KOPT-K1 (cell line): Measurements from ENCODE around the gene ABCC4.

ENCODE experiments used
- H3K27ac ChIP-seq: fragments of 200-600 bp; sonication (generic); 2 replicates; pipeline ENCODE4 v1.5.1; 2016; ENCODE audit warnings: antibody characterized with exemption, mild to moderate bottlenecking, low read depth, low read length; ENCODE audit not compliant: poor library complexity, severe bottlenecking
- H3K36me3 ChIP-seq: fragments of 200-600 bp; sonication (generic); 2 replicates; pipeline ENCODE4 v1.5.1; 2017; ENCODE audit warnings: antibody characterized with exemption, mild to moderate bottlenecking, low read length, moderate library complexity; ENCODE audit not compliant: insufficient read depth
- H3K9me3 ChIP-seq: fragments of 200-600 bp; sonication (generic); 2 replicates; pipeline ENCODE4 v1.5.1; 2017; ENCODE audit warnings: antibody characterized with exemption, low read length, mild to moderate bottlenecking; ENCODE audit not compliant: insufficient read depth, poor library complexity, severe bottlenecking

ABCC4 gene

GRCh38 chr13:95106562-95106961, 194.7 kb downstream of the ABCC4 start:
- peaks cover 12% of the 10 kb centered on the region for H3K9me3 ChIP-seq
- no peak overlapping the region for H3K27ac ChIP-seq
- H3K36me3 ChIP-seq, result peaks cover 5% of the 10 kb centered on the region; the same call in 1 of the 2 replicates

DNA sequence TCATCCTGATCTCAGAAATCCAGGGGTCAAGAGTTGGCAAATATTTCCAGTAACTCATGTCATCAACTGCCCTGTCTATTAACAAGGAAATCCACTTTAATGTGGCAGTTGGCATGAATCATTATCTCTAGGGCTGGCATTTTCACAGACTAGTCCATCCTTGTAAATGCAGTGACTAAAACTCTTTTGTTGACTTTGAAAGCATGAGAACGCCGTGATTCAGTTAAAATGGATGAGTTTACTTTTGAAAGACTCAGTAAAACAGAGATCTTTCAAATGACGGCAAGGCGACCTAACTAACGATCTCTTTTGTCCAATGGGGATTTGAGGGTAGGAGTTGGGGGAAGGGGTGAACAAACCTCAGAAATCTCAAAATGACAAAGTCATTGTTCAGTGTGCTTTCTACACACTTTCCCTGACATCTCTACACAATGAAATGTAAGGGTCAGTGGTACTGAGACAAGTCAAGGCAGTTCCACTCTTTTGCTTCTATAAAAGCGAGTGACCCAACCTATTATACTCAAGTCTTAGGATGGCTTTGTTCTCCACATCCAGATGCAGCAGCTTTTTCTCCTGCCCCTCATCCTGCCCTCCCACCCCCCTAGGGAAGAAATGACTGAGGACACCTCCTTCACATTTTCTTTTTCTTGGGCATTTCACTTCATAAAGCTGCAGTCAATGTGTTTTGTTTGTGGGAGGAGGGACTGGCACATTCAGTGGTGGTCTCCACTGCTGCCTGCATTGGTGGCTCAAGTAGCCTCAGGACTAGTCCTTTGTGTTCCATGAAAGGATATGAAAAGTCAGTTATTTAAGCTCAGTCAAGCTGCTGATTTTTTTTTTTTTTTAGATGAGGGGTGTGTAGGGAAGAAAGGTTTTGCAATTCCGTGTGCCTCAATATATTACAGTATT, 200.5 kb downstream of the ABCC4 start:
- Histone ChIP-seq H3K9me3 (peaks cover 10% of the 10 kb centered on the region), H3K36me3 (peaks cover 5% of the 10 kb centered on the region; the same call in 1 of the 2 replicates), H3K27ac (no peak overlapping the region)

GRCh38 chr13:95099541-95099940, 201.7 kb downstream of the ABCC4 start:
- Histone ChIP-seq H3K36me3 (peaks cover 9% of the 10 kb centered on the region; the same call in 1 of the 2 replicates), H3K9me3 (peaks cover 10% of the 10 kb centered on the region), H3K27ac (no peak overlapping the region)

GRCh38 chr13:95098916-95099315, 202.3 kb downstream of the ABCC4 start:
- Histone ChIP-seq H3K9me3 (peaks cover 10% of the 10 kb centered on the region), H3K36me3 (0 out of 2 replicates have a peak, but pooled peaks cover 7% of the 10 kb centered on the region), H3K27ac (no peak overlapping the region)

- Histone ChIP-seq H3K36me3 (0 out of 2 replicates have a peak, but pooled peaks cover 7% of the 10 kb centered on the region), H3K27ac (no peak overlapping the region), H3K9me3 (no peaks in the 10 kb centered on the region)
These were observed 209.5 kb downstream of the ABCC4 start for GRCh38 chr13:95091755-95092154.

DNA sequence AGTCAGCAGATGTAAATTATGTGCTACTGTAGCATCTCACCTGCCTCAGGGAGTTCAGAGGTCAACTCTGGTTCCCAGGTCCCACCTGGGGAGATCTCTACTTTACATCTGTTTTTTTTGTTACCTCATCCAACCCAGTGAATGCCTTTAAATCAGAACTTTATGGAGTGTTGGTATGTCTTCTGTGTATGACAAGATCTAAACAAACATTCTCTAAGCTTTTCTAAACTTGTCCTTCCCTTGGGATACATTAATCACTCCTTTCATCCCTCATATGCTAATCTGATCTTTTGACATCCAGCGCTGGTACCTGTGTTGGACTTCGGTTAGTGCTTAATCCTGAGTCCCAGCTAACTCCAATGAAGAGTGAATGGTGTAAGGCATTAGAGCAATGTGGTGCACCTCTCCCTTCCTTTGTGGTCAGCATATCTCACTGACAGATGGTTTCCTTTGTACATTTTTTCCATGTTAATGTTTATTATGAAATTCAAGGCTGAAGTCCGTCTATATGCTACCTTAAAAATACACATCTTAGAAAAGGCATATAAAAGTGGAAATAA, 213.4 kb downstream of the ABCC4 start:
- Histone ChIP-seq H3K27ac (no peak overlapping the region), H3K9me3 (no peaks in the 10 kb centered on the region), H3K36me3 (no peaks in the 10 kb centered on the region)

GRCh38 chr13:95086761-95087160, 214.5 kb downstream of the ABCC4 start:
- H3K9me3 ChIP-seq, result no peaks in the 10 kb centered on the region
- no peak overlapping the region for H3K27ac ChIP-seq
- H3K36me3 ChIP-seq, result no peaks in the 10 kb centered on the region

- Histone ChIP-seq H3K27ac (no peak overlapping the region), H3K36me3 (no peaks in the 10 kb centered on the region), H3K9me3 (no peaks in the 10 kb centered on the region)
These were observed 217.5 kb downstream of the ABCC4 start for GRCh38 chr13:95083758-95084157.

- H3K27ac ChIP-seq, result no peak overlapping the region
- no peaks in the 10 kb centered on the region for H3K9me3 ChIP-seq
- H3K36me3 ChIP-seq, result no peaks in the 10 kb centered on the region
These were observed 218.2 kb downstream of the ABCC4 start for GRCh38 chr13:95083066-95083465.

GRCh38 chr13:95075506-95075905, 225.7 kb downstream of the ABCC4 start:
- peaks cover 24% of the 10 kb centered on the region; the same call in 1 of the 2 replicates for H3K36me3 ChIP-seq
- H3K9me3 ChIP-seq, result no peaks in the 10 kb centered on the region
- H3K27ac ChIP-seq, result no peak overlapping the region

DNA sequence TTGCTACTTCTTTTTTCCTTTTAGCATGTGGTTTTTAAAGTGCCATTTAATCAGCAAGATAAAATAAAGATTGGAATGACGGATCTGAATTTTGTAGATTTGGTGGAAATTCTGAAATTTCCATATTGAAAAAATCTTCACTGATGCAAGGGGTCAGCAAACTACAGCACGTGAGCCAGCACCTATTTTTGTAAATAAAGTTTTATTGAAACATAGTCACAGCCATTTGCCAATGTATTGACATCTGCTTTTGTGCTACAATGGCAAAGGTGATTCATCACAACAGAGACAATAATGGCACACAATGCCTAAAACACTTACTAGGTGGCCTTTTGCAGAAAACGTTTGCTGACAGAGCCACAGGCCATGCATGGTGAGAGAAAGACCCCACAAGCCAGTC, 226.4 kb downstream of the ABCC4 start:
- Histone ChIP-seq H3K27ac (no peak overlapping the region), H3K9me3 (no peaks in the 10 kb centered on the region), H3K36me3 (peaks cover 31% of the 10 kb centered on the region; the same call in 1 of the 2 replicates)

- H3K9me3 ChIP-seq, result no peaks in the 10 kb centered on the region
- H3K36me3 ChIP-seq, result peaks cover 35% of the 10 kb centered on the region; the same call in 1 of the 2 replicates
- H3K27ac ChIP-seq, result no peak overlapping the region
These were observed 227.4 kb downstream of the ABCC4 start for GRCh38 chr13:95073747-95074311.

- Histone ChIP-seq H3K27ac (no peak overlapping the region), H3K36me3 (peaks cover 26% of the 10 kb centered on the region; the same call in 1 of the 2 replicates), H3K9me3 (no peaks in the 10 kb centered on the region)
These were observed 233.9 kb downstream of the ABCC4 start for GRCh38 chr13:95067303-95067702.

DNA sequence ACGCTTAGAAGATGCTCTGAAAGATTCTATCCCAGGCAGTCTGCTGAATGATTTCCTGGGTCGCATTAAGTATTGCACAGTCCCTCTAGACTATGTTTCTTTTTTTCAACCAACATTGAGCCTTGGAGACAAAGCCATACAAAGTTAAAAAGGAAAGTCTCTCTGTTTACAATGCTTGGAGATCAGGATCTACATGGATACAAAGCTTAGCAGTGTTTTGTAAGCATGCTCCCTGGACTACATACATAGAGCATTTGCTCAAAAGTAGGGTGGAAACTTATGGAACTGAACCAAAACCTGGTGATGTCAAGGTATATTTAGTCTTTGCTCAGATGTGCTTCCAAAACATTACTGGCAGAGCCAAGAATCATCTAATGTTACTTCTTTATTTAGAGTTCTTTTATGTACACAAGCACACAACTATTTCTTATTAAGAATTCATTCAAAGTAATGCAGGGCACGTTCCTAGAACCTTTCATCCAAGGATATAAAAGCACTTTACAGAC, 241.2 kb downstream of the ABCC4 start:
- no peak overlapping the region for H3K27ac ChIP-seq
- H3K36me3 ChIP-seq, result no peaks in the 10 kb centered on the region; the same call in 1 of the 2 replicates
- no peaks in the 10 kb centered on the region for H3K9me3 ChIP-seq

DNA sequence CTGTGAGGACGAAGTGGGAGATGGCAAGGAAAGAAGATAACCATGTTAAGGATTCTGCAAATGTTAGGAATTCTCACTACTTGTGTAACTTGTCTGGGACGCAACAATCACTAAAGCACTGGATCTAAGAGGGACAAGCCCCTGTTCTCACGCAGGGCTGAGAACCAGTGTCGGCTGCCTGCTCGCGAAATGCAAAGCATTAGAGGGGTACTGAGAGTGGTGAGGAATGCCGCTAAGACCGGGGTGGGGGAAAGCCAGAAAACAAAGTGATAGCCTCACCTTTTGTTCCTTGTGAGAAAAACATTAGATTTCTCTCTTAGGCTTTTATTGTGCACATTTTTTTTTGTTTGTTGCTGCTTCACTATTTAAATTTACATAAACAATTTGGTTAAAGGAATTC, 241.9 kb downstream of the ABCC4 start:
- no peak overlapping the region for H3K27ac ChIP-seq
- H3K9me3 ChIP-seq, result no peaks in the 10 kb centered on the region
- H3K36me3 ChIP-seq, result no peaks in the 10 kb centered on the region; the same call in 1 of the 2 replicates
